MCF 10A (cell line): ENCODE data around the gene EPHB1. TPM values are rescaled to one million over a fixed set of nuclear protein-coding genes. Genes with fewer than 3 reads are reported as not detected.

Source experiments
- BruUV-seq: library from RNA; stranded (reverse); fragments of 400-500 nt; replicated peaks from 2 replicates; lab custom pipeline; 2021; lab: Mats Ljungman, UMichigan
- CTCF ChIA-PET: fragments of 300-600 bp; sonication (Branson Sonifier 250); formaldehyde crosslinking; extraction: SDS; loops from one replicate; lab custom pipeline; 2021; ENCODE audit warnings: antibody characterized with exemption, inconsistent platforms; lab: Yijun Ruan, JAX
- POLR2A ChIA-PET: fragments of 300-600, 350-650 bp; sonication (Branson Sonifier 250); formaldehyde crosslinking; extraction: SDS; loops from one replicate; lab custom pipeline; 2020; ENCODE audit warnings: antibody characterized with exemption, inconsistent platforms; lab: Yijun Ruan, JAX
- DNase-seq: peaks from one replicate; pipeline ENCODE4 v3.0.0-alpha.2; 2018; ENCODE audit not compliant: unreplicated experiment
- H3K27ac Mint-ChIP-seq: one replicate; pipeline ENCODE4 v1.8.0; 2022; ENCODE audit warnings: mild to moderate bottlenecking, low read depth, mixed read lengths; ENCODE audit not compliant: unreplicated experiment
- H3K27me3 Mint-ChIP-seq: one replicate; pipeline ENCODE4 v1.8.0; 2022; ENCODE audit warnings: mixed read lengths; ENCODE audit not compliant: insufficient read depth, unreplicated experiment
- H3K36me3 Mint-ChIP-seq: one replicate; pipeline ENCODE4 v1.8.0; 2022; ENCODE audit warnings: mild to moderate bottlenecking, moderate library complexity, mixed read lengths; ENCODE audit not compliant: insufficient read depth, unreplicated experiment
- H3K4me1 Mint-ChIP-seq: one replicate; pipeline ENCODE4 v1.8.0; 2022; ENCODE audit warnings: mixed read lengths; ENCODE audit not compliant: insufficient read depth, unreplicated experiment
- H3K4me3 Mint-ChIP-seq: one replicate; pipeline ENCODE4 v1.8.0; 2022; ENCODE audit warnings: mild to moderate bottlenecking, moderate library complexity, mixed read lengths; ENCODE audit not compliant: unreplicated experiment
- H3K9me3 Mint-ChIP-seq: one replicate; pipeline ENCODE4 v1.8.0; 2022; ENCODE audit warnings: mixed read lengths; ENCODE audit not compliant: unreplicated experiment
- intact Hi-C: fragments of 100-400 bp; cut with micrococcal nuclease; formaldehyde crosslinking; loops from 2 replicates; pipeline ENCODE4 v1.14.1; 2022
- total RNA-seq: library from RNA; stranded (reverse); gene quantifications from 2 replicates; pipeline ENCODE4 v1.2.3, GENCODE V29; 2022
- TF ChIP-seq, protein P1 (sequence below): fragments of 200-600 bp; IDR thresholded peaks from one replicate; pipeline ENCODE4 v1.8.0; 2022; ENCODE audit warnings: antibody characterized with exemption, mild to moderate bottlenecking; ENCODE audit not compliant: unreplicated experiment

The EPHB1 gene
- total RNA-seq, 1 experiment from 2014 or later: not detected

DNA sequence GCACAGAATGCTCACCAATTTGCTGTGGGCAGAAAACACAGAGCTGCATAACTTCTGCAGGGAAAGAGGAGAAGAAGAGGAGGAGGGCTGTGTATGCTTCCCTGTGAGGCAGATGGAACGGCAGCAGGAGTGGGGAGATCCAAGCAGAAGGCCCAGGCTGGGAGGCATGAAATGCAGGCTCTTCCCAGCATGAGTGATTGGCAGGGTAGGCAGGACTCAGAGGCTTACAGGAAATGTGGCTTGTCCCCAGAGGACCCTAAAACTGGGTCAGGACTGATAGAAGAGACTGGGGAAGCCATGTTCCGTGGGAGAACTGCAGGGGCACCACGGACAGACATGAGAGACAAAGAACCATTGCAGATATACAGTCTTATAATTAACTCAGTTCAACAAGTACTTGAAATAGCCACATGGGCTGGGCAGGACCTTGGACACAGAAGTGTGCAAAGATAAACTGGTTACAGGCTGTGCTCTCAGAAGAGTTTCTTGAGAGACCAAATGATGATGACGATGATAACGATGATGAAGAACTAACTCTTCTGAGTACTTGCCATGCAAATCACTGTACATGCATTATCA, 286.9 kb downstream of the EPHB1 start:
- no peak for DNase-seq
- Mint-ChIP-seq H3K4me1 (no peaks in the 10 kb centered on the region), H3K27me3 (no peaks in the 10 kb centered on the region), H3K27ac (no peak overlapping the region), H3K4me3 (no peak overlapping the region), H3K9me3 (peaks cover 58% of the 10 kb centered on the region), H3K36me3 (no peaks in the 10 kb centered on the region)
- ChIA-PET CTCF (no interaction called here), POLR2A (no interaction called here)
- TF ChIP-seq, protein P1, sequence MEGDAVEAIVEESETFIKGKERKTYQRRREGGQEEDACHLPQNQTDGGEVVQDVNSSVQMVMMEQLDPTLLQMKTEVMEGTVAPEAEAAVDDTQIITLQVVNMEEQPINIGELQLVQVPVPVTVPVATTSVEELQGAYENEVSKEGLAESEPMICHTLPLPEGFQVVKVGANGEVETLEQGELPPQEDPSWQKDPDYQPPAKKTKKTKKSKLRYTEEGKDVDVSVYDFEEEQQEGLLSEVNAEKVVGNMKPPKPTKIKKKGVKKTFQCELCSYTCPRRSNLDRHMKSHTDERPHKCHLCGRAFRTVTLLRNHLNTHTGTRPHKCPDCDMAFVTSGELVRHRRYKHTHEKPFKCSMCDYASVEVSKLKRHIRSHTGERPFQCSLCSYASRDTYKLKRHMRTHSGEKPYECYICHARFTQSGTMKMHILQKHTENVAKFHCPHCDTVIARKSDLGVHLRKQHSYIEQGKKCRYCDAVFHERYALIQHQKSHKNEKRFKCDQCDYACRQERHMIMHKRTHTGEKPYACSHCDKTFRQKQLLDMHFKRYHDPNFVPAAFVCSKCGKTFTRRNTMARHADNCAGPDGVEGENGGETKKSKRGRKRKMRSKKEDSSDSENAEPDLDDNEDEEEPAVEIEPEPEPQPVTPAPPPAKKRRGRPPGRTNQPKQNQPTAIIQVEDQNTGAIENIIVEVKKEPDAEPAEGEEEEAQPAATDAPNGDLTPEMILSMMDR: no peak
- intact Hi-C loops: no loop called here
- BruUV-seq: no TSS peak

DNA sequence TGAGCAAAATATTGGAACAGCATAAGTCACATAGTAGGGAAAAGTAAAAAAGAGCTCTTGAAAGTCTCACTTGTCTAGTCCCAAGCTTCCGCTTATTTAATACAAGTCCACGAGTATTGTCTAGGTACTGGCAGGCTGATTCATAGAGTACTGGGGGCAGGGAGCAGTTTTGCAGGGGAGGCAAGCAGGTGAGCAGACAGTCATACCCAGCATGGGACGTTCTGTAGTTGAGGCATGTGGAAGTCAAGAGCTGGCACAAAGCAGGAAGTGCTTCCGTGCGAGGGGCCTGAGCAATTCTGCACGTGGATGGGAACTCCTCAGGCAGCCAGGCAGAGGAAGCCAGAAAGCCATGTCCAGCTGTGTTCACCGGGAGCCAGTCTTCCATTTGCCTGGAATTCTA, 287.6 kb downstream of the EPHB1 start:
- intact Hi-C loops: no loop called here
- BruUV-seq: no TSS peak
- peaks cover 53% of the 10 kb centered on the region for H3K9me3 Mint-ChIP-seq
- ChIA-PET POLR2A (no interaction called here), CTCF (no interaction called here)
- no peaks in the 10 kb centered on the region for H3K4me1 Mint-ChIP-seq
- H3K4me3 Mint-ChIP-seq: no peak overlapping the region
- TF ChIP-seq, protein P1: no peak
- no peaks in the 10 kb centered on the region for H3K36me3 Mint-ChIP-seq
- no peaks in the 10 kb centered on the region for H3K27me3 Mint-ChIP-seq
- DNase-seq: no peak
- H3K27ac Mint-ChIP-seq: no peak overlapping the region

DNA sequence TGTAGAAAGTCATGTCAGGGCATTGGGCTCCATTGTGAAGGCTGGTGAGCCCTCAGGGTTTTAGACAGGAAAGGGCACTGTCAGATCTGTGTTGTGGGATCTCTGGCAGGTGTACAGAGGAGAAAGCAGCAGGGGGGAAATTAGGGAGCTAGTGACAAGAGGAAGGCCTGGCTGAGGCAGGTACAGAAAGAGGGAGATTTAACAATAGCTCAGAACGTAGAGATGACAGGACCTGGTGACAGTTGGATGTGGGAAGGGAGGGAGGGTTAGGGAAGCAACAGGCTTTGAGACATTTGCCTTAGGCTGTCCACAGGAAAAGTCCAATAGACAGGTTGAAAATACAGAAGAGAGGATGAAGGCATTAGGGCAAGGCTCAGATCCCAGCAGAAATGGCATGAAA, 288.1 kb downstream of the EPHB1 start:
- intact Hi-C loops: no loop called here
- no TSS peak for BruUV-seq
- ChIA-PET CTCF (no interaction called here), POLR2A (no interaction called here)
- Mint-ChIP-seq H3K36me3 (no peaks in the 10 kb centered on the region), H3K4me3 (no peak overlapping the region), H3K4me1 (no peaks in the 10 kb centered on the region), H3K27me3 (no peaks in the 10 kb centered on the region), H3K27ac (no peak overlapping the region), H3K9me3 (peaks cover 48% of the 10 kb centered on the region)
- TF ChIP-seq, protein P1: no peak
- DNase-seq: no peak

DNA sequence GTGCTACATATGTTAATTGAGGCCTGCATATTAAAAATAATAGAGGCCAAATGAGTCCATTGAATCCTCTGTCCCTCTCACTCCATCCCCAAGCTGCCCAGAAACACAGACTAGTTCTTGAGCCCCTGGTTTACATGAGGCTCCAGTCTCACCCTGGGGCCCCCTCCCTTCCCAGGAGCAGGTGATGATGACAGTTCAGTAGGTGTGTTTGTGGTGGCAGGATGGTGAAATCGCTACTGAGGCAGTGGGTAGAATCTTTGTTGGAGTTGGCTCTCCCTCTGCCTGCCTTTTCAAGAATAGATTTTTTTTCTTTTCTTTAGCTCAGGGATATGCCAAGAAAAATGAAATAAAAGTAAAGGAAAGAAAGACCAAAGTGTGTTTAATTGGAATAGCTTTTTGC, 288.7 kb downstream of the EPHB1 start:
- DNase-seq: no peak
- no peak overlapping the region for H3K27ac Mint-ChIP-seq
- CTCF ChIA-PET: interaction anchor here (0.5 to 0.6 kb wide), 2 partner anchors 28 to 89 kb away, joined by 3 read pairs; no protein-coding TSS in a partner anchor
- intact Hi-C loops: no loop called here
- TF ChIP-seq, protein P1: no peak
- H3K4me3 Mint-ChIP-seq: no peak overlapping the region
- POLR2A ChIA-PET: interaction anchor here (0.8 kb wide), 1 partner anchor 628 kb away, joined by 3 read pairs; no protein-coding TSS in a partner anchor
- H3K9me3 Mint-ChIP-seq: peaks cover 47% of the 10 kb centered on the region
- no peaks in the 10 kb centered on the region for H3K36me3 Mint-ChIP-seq
- H3K27me3 Mint-ChIP-seq: no peaks in the 10 kb centered on the region
- no TSS peak for BruUV-seq
- no peaks in the 10 kb centered on the region for H3K4me1 Mint-ChIP-seq
